Fibroblast of lung (primary cell): ENCODE data around the gene KIF15.

Source experiments
- EZH2 ChIP-seq: IDR thresholded peaks from 2 replicates; pipeline ENCODE4 v1.5.1; 2012; ENCODE audit warnings: low read length, control low read depth, mild to moderate bottlenecking; ENCODE audit errors: missing control alignments
- TF ChIP-seq, protein P1 (sequence below), 2 donors: IDR thresholded peaks in 1 of 2; conservative IDR thresholded peaks in 1 of 2; 1 replicate in 1 of 2; 2 replicates in 1 of 2; pipeline ENCODE4 v1.5.1; 2011 to 2012; ENCODE audit warnings: low read length in 2 of 2, control low read depth in 1 of 2, inconsistent platforms in 1 of 2, low read depth in 1 of 2, mild to moderate bottlenecking in 1 of 2

DNA sequence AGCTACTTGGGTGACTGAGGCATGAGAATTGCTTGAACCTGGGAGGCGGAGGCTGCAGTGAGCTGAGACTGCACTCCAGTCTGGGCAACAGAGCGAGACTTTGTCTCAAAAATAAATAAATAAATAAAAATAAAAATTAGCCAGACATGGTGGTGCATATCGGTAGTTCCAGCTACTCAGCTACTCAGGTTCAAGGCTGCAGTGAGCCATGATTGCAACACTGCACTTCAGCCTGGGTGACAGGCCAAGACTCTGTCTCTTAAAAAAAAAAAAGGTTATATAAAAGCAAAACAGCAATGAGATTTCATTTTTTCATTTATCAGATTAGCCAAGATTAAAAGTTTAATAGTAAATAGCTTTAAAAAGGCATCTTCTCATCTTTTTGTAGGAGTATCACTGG is 115.7 kb downstream of the KIF15 start:
- no peak for TF ChIP-seq EZH2
- TF ChIP-seq, protein P1, sequence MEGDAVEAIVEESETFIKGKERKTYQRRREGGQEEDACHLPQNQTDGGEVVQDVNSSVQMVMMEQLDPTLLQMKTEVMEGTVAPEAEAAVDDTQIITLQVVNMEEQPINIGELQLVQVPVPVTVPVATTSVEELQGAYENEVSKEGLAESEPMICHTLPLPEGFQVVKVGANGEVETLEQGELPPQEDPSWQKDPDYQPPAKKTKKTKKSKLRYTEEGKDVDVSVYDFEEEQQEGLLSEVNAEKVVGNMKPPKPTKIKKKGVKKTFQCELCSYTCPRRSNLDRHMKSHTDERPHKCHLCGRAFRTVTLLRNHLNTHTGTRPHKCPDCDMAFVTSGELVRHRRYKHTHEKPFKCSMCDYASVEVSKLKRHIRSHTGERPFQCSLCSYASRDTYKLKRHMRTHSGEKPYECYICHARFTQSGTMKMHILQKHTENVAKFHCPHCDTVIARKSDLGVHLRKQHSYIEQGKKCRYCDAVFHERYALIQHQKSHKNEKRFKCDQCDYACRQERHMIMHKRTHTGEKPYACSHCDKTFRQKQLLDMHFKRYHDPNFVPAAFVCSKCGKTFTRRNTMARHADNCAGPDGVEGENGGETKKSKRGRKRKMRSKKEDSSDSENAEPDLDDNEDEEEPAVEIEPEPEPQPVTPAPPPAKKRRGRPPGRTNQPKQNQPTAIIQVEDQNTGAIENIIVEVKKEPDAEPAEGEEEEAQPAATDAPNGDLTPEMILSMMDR (conservative IDR thresholded peaks at IDR 0.05 in 1 of 2, IDR thresholded peaks at IDR 0.05 in 1 of 2; ENCODE audit: low read depth in 1 of 2, low read length in 2 of 2), result no peak
